GM21825 (cell line): ENCODE results near the gene PUS1.

Experiments used
- ATAC-seq: cut with Tn5 transposase; IDR thresholded peaks from one replicate; pipeline ENCODE4 v1.9.1; 2021; ENCODE audit warnings: mild to moderate bottlenecking, moderate library complexity; ENCODE audit not compliant: unreplicated experiment

PUS1 gene

DNA sequence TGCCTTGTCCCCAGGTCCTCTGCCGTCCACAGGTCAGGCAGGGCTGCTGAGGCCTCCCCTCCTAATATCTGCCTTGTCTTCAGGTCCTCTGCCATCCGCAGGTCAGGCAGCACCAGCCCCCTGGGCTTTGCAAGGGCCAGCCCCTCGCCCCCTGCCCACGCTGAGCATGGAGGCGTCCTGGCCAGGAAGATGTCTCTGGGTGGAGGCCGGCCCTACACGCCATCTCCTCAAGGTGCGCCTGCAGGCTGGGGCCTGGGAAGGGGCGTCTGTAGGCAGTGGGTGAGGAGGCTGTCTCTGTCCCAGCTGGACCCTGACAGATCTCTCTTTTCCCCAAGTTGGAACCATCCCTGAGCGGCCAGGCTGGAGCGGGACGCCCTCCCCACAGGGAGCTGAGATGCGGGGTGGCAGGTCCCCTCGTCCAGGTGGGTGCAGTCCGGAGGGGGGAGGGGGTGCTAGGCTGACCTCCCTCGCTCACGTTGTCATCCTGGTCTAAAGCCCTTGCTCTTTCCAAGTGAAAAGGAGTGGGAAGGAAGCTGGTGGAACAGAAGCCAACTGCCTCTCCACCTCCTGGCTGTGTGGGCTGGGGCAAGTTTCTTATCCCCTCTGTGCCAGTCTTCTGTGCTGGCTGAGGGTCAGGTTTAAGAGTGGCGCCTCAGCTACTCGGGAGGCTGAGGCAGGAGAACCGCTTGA, 13.9 kb upstream of the PUS1 start:
- no peak for ATAC-seq

DNA sequence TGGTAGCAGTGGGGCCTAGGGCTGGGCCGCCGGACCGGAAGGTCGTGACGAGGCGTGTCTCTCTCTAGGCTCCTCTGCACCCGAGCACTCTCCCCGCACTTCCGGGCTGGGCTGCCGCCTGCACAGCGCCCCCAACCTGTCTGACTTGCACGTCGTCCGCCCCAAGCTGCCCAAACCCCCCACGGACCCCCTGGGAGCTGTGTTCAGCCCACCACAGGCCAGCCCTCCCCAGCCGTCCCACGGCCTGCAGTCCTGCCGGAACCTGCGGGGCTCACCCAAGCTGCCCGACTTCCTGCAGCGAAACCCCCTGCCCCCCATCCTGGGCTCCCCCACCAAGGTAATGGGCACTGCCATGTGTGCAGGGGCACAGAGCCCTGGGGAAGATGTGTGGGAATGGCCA, 13.3 kb upstream of the PUS1 start:
- no peak for ATAC-seq

DNA sequence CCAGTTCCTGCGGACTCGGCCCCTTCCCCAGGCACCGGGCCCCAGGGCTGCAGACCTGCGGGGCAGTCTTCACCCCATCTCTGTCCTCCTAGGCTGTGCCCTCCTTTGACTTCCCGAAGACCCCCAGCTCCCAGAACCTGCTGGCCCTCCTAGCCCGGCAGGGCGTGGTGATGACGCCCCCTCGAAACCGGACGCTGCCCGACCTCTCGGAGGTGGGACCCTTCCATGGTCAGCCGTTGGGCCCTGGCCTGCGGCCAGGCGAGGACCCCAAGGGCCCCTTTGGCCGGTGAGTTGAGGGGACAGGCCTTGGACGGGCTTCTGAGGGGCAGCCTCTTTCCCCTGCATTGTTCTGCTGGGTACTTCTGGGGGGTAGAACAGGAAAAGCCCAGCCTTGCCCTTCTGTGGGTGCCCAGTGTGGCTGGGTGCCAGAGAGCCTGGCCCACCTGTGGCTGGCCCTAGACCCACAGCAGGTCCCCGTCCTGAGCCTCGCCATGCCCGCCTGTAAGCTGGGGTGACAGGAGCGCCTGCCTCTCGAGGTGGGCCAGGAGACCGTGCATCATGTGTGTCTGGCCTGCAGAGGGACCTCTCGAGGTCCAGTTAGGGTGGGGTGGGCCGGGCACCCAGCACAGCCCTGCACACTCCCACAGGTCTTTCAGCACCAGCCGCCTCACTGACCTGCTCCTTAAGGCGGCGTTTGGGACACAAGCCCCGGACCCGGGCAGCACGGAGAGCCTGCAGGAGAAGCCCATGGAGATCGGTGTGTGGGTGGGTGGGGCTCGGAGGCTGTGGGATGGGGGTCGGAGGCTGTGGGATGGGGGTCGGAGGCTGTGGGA, 12.6 kb upstream of the PUS1 start:
- no peak for ATAC-seq

DNA sequence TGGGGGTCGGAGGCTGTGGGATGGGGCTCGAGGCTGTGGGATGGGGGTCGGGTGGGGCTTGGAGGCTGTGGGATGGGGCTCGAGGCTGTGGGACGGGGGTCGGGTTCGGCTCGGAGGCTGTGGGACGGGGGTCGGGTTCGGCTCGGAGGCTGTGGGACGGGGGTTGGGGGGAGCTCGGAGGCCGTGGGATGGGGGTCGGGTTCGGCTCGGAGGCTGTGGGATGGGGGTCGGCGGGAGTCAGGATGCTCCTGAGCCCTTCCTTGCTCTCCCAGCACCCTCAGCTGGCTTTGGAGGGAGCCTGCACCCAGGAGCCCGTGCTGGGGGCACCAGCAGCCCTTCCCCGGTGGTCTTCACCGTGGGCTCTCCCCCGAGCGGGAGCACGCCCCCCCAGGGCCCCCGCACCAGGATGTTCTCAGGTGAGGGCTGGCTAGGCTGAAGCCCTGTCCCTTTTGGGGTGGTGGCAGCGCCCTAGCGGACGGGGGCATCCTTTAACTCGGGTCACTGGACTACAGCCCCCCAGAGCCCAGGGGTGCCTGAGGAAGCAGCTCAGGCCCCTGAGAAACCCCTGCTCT, 11.9 kb upstream of the PUS1 start:
- ATAC-seq: no peak

DNA sequence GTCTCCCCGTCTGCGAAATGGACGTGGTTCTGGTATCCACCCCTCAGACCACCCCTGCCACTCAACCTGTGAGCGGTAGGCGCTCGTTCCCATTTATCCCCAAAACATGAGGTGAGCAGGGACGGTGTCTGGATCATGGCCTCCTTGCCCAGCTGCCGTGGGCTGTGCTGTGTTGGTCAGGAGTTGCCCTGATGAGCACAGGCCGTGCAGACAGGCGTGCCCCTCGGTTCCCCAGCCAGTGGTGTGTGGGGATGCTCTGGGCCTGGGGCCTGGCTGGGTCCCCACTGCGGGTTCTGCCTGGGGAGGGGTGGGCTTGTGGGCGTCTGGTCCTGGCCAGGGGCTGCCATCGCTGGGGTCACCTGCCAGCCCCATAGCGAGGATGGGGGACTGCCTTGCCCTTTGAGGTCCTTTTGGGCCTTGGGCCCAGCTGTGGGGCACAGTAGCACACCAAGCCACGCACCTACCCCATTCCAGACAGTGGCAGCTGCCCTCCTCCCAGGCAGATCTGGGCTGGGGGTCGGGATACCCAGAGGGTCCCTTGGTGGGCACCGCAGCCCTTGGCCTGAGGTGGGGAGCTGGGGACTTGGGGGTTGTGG, 11.3 kb upstream of the PUS1 start:
- ATAC-seq: no peak

DNA sequence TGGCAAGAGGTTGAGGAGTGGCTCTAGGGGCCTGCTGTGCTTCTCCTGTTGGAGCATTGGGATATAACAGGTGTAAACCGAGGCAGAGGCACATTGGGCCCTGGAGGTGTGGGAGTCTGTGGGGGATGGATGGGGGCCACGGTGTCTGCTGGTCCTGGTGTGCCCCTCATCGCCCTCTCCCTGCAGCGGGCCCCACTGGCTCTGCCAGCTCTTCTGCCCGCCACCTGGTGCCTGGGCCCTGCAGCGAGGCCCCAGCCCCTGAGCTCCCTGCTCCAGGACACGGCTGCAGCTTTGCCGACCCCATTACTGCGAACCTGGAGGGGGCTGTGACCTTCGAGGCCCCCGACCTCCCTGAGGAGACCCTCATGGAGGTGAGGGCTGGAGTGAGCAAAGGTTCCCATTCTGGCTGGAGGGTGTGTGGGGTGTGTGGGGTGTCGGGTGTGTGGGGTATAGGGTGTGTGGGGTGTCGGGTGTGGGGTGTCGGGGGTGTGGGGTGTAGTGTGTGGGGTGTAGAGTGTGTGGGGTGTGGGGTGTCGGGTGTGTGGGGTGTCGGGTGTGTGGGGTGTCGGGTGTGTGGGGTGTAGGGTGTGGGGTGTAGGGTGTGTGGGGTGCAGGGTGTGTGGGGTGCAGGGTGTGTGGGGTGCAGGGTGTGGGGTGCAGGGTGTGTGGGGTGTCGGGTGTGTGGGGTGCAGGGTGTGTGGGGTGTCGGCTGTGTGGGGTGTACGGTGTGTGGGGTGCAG, 10.6 kb upstream of the PUS1 start:
- no peak for ATAC-seq

DNA sequence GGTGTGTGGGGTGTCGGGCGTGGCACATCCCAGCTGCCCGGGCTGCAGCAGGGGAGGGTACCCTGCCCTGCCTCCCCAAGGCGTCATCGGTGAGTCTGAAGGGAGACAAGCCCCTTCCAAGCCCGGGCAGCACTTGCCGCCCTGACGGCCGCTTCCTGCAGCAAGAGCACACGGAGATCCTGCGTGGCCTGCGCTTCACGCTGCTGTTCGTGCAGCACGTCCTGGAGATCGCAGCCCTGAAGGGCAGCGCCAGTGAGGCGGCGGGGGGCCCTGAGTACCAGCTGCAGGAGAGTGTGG, 10.1 kb upstream of the PUS1 start:
- no peak for ATAC-seq

DNA sequence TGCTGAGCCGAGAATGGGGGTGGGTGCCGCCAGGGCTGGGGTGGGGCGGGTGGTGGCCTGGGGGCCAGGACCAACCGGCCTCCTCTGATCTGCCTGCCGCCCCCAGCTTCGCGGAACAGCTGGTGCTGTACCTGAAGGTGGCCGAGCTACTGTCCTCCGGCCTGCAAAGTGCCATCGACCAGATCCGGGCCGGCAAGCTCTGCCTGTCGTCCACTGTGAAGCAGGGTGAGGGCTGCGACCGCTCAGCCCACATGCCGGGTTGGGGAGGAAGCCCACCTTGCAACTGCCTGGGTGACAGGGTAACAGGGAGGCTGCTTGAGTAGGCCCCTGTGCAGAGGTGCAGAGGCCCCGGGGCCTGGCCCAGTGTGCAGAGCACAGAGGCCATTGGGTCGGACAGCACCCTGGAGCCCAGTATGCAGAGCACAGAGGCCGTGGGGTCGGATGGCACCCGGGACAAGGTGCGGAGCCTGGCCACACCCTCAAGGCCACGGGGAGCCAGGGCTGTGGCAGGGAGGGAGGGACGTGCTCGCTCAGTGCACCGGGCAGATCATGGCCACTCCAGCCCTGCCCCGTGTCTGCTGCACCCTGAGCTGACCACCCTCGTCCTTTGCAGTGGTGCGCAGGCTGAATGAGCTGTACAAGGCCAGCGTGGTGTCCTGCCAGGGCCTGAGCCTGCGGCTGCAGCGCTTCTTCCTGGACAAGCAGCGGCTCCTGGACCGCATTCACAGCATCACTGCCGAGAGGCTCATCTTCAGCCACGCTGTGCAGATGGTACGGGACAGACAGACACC, 9.5 kb upstream of the PUS1 start:
- no peak for ATAC-seq

DNA sequence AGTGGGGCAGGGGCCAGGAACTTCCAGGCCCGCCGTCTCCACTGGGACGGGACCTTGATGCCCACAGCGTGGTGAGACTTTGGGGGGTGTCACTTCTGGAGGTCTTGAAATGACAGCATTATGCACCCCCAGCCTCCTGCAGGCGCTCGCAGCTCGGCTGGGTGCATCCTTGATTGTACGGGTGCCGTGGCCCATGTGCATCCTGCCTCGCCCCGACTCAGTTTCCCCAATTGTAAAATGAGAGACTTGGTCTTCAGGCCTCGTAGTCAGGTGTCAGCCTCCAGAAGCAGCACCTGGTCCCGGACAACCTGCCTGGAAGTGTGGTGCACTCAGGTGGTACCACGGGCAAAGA, 8.9 kb upstream of the PUS1 start:
- no peak for ATAC-seq

DNA sequence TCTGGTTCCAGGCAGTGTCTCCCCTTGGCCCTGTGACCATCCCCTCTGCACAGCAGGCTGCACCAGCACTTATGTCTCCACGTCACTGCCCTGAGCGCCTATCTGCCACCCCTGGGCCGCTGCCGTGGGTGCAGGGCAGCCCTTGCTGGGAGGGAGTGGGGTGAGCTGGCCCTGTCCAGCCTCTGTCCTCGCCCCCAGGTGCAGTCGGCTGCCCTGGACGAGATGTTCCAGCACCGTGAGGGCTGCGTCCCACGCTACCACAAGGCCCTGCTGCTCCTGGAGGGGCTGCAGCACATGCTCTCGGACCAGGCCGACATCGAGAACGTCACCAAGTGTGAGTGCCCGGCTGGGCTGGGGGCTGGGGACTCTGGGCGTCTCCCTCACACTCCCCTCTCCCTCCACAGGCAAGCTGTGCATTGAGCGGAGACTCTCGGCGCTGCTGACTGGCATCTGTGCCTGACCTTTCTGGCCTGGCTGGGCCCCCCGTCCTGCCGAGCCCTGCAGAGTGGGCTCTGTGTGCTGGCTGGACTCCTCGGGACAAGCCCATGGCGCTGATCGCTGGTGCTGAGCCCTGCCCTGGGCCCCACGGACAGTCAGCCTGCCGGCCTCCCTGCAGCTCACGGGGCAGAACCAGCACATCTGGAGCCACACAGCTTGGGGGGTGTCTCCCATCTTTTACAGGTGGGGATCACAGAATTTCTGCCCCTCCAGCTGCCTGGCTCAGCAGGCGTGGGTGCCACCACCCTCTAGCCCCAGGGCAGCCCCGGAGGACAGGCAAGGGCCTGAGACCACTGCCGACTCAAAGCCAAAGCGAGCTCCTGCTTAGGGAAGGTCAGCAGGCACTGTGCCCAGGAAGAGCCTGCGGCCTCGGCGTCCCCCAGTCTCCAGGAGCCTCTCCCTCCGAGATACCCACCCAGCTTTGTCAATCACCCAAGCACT, 7.9 kb upstream of the PUS1 start:
- ATAC-seq: no peak

DNA sequence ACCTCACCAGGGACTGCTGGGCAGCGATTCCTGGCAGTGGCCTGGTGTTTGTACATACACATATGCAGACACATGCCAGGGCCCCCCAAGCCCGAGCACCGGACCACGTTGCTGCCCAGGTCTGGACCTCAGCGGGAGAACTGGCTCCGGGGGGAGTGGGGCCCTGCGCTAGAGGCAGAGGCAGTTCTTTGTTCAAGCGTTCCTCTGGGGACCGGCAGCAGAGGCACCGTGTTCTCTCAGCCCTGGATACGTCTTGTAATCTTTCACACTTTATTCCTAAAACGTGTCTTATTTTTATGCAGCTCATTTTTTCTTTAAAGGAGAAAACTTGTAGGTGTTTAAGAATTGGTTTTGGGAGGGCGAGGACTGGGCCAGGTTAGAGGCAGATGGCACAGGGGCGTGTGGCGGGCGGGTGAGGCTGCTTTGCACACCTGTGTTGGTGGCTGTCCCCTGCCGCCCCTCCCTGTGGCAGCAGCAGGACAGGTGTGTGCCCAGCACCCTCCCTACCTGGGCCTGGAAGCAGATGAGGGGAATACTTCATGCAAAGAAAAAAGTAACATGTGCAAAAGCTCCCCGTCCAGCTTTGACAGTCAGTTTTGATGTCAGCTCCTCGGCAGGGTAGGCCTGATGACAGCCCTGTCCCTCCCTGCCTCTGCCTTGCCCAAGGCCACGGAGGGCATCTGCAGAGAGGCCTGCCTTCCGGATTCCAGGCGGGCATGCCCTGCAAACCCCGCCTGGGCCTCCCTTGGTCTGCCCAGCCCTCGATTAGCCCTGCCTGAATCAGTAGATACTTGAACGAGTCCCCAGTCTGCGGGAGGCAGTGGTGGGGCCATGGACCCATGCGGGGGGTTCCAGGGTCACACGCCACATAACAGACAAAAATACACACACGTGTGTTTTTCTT, 7.0 kb upstream of the PUS1 start:
- no peak for ATAC-seq

DNA sequence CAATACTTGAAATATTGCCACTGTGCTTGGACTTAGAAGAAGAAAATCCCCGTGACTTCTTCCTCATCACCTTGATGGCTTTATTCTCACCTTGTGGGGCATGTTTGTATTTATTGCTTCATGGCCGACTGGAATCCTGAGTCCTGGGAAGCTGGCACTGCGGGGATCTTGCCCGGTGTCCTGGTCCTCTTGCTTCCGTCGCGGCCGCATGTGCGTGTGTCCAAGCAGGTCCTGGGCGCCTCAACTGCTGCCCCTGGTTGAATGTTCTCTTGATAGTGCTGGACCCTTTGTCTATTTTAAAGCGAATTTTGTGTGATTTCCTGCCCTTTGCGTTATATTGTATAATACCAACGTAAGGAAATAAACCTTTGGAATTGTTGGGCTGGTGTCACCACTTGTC, 6.3 kb upstream of the PUS1 start:
- ATAC-seq: no peak

DNA sequence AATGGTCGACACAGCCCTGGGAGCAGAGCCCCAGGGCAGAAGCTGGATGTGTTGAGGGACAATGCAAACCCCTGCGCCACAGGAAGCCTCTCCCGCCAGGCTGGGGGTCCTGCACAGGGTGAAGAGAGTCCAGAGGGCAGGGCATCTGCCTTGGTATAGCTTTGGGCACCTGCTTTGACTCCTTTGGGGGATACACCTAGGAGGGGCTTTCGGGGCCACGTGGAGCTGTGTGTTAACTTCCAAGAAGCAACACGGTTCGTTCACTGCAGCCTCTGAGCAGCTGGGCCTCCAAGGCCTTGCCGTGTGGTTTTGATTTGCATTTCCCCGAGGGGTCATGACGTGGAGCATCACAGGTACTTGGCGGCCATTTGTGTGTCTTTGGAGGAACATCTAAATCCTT, 5.8 kb upstream of the PUS1 start:
- ATAC-seq: peak; percentile 42

DNA sequence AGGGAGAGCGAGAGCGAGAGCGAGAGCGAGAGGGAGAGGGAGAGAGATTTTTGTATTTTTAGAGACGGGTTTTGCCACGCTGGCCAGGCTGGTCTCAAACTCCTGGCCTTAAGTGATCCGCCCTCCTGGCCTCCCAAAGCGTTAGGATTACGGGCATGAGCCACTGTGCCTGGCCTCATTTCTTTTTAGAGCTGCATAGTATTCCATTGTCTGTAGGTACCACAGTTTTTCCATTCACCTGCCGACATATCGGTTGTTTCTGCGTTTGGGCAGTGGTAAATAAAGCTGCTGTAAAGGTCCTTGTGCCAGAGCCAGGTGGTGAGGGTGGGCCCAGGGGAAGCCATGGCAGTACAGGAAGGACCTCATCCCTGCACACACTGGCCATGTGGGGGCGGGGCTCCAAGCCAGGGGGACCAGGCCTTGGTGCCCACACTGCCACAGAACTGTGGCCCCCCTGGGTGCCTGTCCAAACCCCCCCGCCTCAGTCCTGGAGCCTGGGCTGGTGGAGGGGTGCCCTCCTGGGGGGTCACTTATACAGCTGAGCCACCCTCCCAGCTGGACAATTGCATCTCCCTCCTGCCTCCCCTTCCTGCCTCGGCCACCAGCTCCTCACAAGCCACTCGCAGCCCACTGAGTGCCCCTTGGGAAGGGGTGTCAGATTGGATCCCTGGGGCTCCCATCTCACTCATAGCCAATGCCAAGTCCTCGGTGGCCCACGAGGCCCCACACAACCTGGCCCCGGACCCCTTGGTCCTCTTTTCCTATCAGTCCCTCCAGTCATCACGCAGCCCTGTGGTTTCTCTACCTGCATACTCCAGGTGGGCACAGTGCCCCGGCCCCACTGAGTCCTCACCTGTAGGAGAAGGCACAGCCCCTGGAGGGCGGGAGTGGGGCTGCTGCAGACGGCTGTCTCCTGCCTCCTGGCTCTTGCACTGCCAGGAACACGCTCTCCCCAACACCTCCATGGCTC, 1.7 kb upstream of the PUS1 start:
- no peak for ATAC-seq

DNA sequence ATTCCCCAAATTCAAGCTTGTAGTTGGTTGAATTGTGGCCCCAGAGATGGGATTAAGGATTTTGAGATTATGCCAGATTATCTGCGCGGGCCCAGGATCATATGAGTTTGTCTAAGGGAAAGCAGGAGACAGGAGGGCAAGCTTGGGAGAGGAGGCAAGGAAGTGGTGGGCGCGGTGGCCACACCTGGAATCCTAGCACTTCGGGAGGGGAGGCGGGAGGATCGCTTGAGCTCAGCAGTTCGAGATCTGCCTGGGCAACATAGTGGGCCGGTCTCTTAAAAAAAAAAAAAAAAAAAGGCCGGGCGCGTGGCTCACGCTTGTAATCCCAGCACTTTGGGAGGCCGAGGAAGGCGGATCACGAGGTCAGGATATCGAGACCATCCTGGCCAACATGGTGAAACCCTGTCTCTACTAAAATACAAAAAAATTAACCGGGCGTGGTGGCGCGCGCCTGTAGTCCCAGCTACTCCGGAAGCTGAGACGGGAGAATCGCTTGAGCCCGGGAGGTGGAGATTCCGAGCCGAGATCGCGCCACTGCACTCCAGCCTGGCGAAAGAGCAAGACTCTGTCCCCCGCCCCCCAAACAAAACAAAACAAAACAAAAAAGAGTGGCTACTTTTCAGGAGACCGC, 881 bp upstream of the PUS1 start:
- no peak for ATAC-seq

DNA sequence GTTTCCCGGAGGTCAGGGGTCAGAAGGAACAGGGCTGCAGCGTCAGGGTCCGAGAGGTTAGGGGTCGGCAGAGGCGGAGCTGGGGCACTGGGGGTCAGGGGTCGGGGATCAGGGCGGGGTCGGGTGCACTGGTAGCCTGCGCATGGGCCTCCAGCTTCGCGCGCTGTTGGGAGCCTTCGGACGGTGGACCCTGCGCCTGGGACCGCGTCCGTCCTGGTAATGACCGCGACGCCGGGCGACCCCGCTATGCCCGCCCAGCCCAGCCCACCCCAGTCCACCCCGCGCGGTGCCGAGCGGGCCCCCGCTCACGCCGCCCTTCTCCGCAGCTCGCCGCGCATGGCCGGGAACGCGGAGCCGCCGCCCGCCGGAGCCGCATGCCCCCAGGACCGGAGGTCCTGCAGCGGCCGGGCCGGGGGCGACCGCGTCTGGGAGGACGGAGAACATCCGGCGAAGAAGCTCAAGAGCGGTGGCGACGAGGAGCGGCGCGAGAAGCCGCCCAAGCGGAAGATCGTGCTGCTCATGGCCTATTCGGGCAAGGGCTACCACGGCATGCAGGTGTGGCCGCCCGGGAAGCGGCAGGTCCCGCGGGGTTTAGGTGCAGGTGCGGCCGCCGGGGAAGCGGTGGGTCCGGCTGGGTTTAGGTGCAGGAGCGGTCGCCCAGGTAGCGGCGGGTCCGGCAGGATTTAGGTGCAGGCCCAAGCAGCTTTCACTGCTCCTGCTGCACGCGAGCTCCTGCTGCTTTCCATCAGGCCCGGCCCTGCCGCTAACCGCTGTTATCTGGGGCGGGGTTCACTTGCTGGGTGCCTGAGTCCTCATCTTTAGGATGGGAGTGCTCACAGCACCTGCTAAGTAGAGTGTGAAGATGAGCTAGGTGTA, 743 bp downstream of the PUS1 start:
- ATAC-seq: no peak
